ENCODE data around the gene UTS2R.

UTS2R gene

DNA sequence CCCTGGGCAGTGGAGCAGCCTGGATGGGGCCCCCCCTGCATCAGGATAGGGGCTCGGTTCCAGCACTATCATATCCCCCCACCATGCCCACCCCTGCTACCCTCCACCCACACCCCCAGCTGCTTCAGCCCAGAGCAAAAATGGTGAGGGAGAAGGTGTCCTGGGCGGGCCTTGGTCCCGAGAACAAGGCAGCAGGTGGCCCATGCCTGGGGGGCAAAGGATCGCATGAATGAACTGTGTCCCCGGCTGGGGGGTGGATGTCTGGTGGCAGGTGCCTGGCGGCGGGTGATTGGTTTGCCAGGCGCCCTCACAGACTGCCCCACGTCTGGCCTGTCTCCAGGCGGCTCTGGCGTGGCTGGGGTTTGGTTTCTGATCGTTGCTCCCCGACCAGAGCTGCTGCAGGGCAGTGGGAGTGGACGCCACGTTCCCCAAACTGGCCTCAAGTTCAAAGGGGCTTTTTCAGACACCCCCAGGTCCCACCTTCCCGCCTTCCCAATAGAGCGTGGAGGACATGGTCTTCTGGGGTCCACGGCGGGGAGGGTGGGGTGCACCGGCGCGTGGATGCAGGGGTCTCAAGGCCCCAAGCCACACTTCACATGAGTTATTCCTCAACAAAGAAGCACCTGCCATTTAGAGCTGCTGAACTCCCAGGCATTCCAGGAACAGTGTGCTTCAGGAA is 12.6 kb downstream of the UTS2R start:
- H3K27ac ChIP-seq (ENCODE audit: low read depth in 2 of 2, low read length in 2 of 2): no peak overlapping the region
- H3K4me1 ChIP-seq (ENCODE audit: control insufficient read depth in 2 of 2, insufficient read depth in 2 of 2, low read length in 2 of 2): peaks cover 5 to 19% of the 10 kb centered on the region in 2 donors
- no peaks in the 10 kb centered on the region for H3K9me3 ChIP-seq (ENCODE audit: control insufficient read depth in 2 of 2, low read length in 2 of 2)
- H3K4me3 ChIP-seq (ENCODE audit: low read length in 2 of 2): no peak overlapping the region
- peaks cover 23 to 40% of the 10 kb centered on the region in 2 donors for H3K27me3 ChIP-seq (ENCODE audit: control insufficient read depth in 2 of 2, insufficient read depth in 2 of 2, low read length in 2 of 2)
- no peaks in the 10 kb centered on the region for H3K36me3 ChIP-seq (ENCODE audit: control insufficient read depth in 2 of 2, insufficient read depth in 2 of 2, low read length in 2 of 2)
- H3K9ac ChIP-seq (ENCODE audit: low read depth in 1 of 2, low read length in 2 of 2): no peak overlapping the region

- no peak overlapping the region for H3K9ac ChIP-seq (ENCODE audit: low read depth in 1 of 2, low read length in 2 of 2)
- H3K36me3 ChIP-seq (ENCODE audit: control insufficient read depth in 2 of 2, insufficient read depth in 2 of 2, low read length in 2 of 2): no peaks in the 10 kb centered on the region
- no peaks in the 10 kb centered on the region for H3K9me3 ChIP-seq (ENCODE audit: control insufficient read depth in 2 of 2, low read length in 2 of 2)
- H3K27ac ChIP-seq (ENCODE audit: low read depth in 2 of 2, low read length in 2 of 2): no peak overlapping the region
- H3K4me3 ChIP-seq (ENCODE audit: low read length in 2 of 2): no peak overlapping the region
- peaks cover 23 to 40% of the 10 kb centered on the region in 2 donors for H3K27me3 ChIP-seq (ENCODE audit: control insufficient read depth in 2 of 2, insufficient read depth in 2 of 2, low read length in 2 of 2)
- H3K4me1 ChIP-seq (ENCODE audit: control insufficient read depth in 2 of 2, insufficient read depth in 2 of 2, low read length in 2 of 2): peaks cover 5 to 19% of the 10 kb centered on the region in 2 donors
Observed at GRCh38 chr17:82384730-82385481, 13.3 kb downstream of the UTS2R start.

DNA sequence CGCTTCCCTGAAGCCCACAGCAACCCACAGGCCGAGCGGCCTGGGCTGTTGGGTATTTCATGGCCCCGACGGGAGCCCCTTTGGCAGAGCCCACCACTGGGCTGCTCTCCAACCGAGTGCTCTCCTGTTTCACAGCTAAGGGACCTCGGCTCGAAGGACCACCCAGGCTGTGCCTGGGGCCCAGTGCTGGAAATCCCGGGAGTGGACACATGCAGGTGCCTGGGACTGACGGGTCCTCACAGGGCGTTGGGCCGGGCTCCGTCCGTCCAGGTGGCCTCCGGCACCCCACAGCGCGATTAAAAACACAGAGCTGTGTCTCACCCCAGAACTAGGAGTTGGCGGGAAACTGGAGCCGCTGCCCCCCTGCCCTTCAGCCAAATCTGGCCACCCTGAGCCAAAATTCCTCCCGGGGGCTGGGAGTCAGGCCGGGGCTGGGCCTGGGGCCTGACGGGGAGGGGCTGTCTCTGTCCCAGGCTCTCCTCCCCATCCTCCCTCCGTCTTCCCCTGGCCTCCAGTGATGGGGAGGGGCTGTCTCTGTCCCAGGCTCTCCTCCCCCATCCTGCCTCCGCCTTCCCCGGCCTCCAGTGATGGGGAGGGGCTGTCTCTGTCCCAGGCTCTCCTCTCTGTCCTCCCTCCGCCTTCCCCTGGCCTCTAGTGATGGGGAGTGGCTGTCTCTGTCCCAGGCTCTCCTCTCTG is 14.1 kb downstream of the UTS2R start:
- Histone ChIP-seq H3K4me3 (ENCODE audit: low read length in 2 of 2) (no peak overlapping the region), H3K27ac (ENCODE audit: low read depth in 2 of 2, low read length in 2 of 2) (no peak overlapping the region), H3K36me3 (ENCODE audit: control insufficient read depth in 2 of 2, insufficient read depth in 2 of 2, low read length in 2 of 2) (no peaks in the 10 kb centered on the region), H3K4me1 (ENCODE audit: control insufficient read depth in 2 of 2, insufficient read depth in 2 of 2, low read length in 2 of 2) (peaks cover 5 to 19% of the 10 kb centered on the region in 2 donors), H3K9me3 (ENCODE audit: control insufficient read depth in 2 of 2, low read length in 2 of 2) (no peaks in the 10 kb centered on the region), H3K27me3 (ENCODE audit: control insufficient read depth in 2 of 2, insufficient read depth in 2 of 2, low read length in 2 of 2) (peaks cover 23 to 40% of the 10 kb centered on the region in 2 donors), H3K9ac (ENCODE audit: low read depth in 1 of 2, low read length in 2 of 2) (no peak overlapping the region)

GRCh38 chr17:82386255-82386831 is 14.8 kb downstream of the UTS2R start:
- Histone ChIP-seq H3K36me3 (ENCODE audit: control insufficient read depth in 2 of 2, insufficient read depth in 2 of 2, low read length in 2 of 2) (no peaks in the 10 kb centered on the region), H3K27ac (ENCODE audit: low read depth in 2 of 2, low read length in 2 of 2) (no peak overlapping the region), H3K4me1 (ENCODE audit: control insufficient read depth in 2 of 2, insufficient read depth in 2 of 2, low read length in 2 of 2) (peaks cover 5 to 17% of the 10 kb centered on the region in 2 donors), H3K4me3 (ENCODE audit: low read length in 2 of 2) (no peak overlapping the region), H3K9ac (ENCODE audit: low read depth in 1 of 2, low read length in 2 of 2) (no peak overlapping the region), H3K9me3 (ENCODE audit: control insufficient read depth in 2 of 2, low read length in 2 of 2) (no peaks in the 10 kb centered on the region), H3K27me3 (ENCODE audit: control insufficient read depth in 2 of 2, insufficient read depth in 2 of 2, low read length in 2 of 2) (peaks cover 23 to 38% of the 10 kb centered on the region in 2 donors)

- Histone ChIP-seq H3K4me3 (ENCODE audit: low read length in 2 of 2) (no peak overlapping the region), H3K4me1 (ENCODE audit: control insufficient read depth in 2 of 2, insufficient read depth in 2 of 2, low read length in 2 of 2) (peaks cover 5 to 14% of the 10 kb centered on the region in 2 donors), H3K9me3 (ENCODE audit: control insufficient read depth in 2 of 2, low read length in 2 of 2) (no peaks in the 10 kb centered on the region), H3K27ac (ENCODE audit: low read depth in 2 of 2, low read length in 2 of 2) (no peak overlapping the region), H3K9ac (ENCODE audit: low read depth in 1 of 2, low read length in 2 of 2) (no peak overlapping the region), H3K36me3 (ENCODE audit: control insufficient read depth in 2 of 2, insufficient read depth in 2 of 2, low read length in 2 of 2) (peaks cover 0 to 4% of the 10 kb centered on the region in 2 donors), H3K27me3 (ENCODE audit: control insufficient read depth in 2 of 2, insufficient read depth in 2 of 2, low read length in 2 of 2) (peaks cover 23 to 35% of the 10 kb centered on the region in 2 donors)
Observed at GRCh38 chr17:82386881-82387704, 15.5 kb downstream of the UTS2R start.

- Histone ChIP-seq H3K9me3 (ENCODE audit: control insufficient read depth in 2 of 2, low read length in 2 of 2) (no peaks in the 10 kb centered on the region), H3K36me3 (ENCODE audit: control insufficient read depth in 2 of 2, insufficient read depth in 2 of 2, low read length in 2 of 2) (peaks cover 0 to 5% of the 10 kb centered on the region in 2 donors), H3K9ac (ENCODE audit: low read depth in 1 of 2, low read length in 2 of 2) (no peak overlapping the region), H3K4me1 (ENCODE audit: control insufficient read depth in 2 of 2, insufficient read depth in 2 of 2, low read length in 2 of 2) (peaks cover 5 to 14% of the 10 kb centered on the region in 2 donors), H3K27me3 (ENCODE audit: control insufficient read depth in 2 of 2, insufficient read depth in 2 of 2, low read length in 2 of 2) (peaks cover 23 to 35% of the 10 kb centered on the region in 2 donors), H3K27ac (ENCODE audit: low read depth in 2 of 2, low read length in 2 of 2) (no peak overlapping the region), H3K4me3 (ENCODE audit: low read length in 2 of 2) (no peak overlapping the region)
Observed at GRCh38 chr17:82387705-82388106, 16.1 kb downstream of the UTS2R start.

DNA sequence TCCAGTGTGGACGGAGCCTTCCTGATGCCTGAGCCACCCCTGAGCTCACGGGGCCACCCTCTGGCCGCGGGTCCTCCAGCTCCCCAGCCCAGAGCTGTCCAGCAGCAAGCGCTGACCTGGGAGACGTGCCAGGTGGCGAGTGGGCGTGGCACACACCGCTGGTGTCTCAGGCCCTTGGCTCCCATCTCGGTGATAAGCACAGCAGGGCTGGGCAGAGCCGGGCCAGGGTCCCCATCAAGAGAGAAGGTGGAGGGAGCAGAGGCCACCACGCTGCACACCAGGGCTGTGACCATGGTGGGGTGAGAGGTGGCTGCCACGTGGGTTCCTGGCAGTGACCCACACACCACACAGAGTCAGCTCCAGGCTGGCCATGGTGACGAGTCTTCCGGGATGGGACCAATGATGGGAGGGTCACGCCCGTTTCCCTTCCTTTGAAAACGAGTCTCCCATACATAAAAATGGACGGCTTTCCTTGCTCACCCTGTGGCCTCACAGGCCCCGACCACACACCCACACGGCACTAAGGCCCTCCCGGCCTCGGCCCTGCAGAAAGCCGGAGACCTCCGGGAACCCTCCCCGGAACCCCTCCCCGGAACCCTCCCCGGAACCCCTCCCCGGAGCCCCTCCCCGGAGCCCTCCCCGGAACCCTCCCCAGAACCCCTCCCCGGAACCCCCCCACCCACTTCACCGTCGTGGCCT is 16.8 kb downstream of the UTS2R start:
- H3K4me1 ChIP-seq (ENCODE audit: control insufficient read depth in 2 of 2, insufficient read depth in 2 of 2, low read length in 2 of 2): peaks cover 5 to 14% of the 10 kb centered on the region in 2 donors

GRCh38 chr17:82388922-82389283 is 17.3 kb downstream of the UTS2R start:
- Histone ChIP-seq H3K36me3 (ENCODE audit: control insufficient read depth in 2 of 2, insufficient read depth in 2 of 2, low read length in 2 of 2) (peaks cover 4 to 12% of the 10 kb centered on the region in 2 donors), H3K4me1 (ENCODE audit: control insufficient read depth in 2 of 2, insufficient read depth in 2 of 2, low read length in 2 of 2) (peaks cover 5 to 14% of the 10 kb centered on the region in 2 donors), H3K9ac (ENCODE audit: low read depth in 1 of 2, low read length in 2 of 2) (no peak overlapping the region), H3K4me3 (ENCODE audit: low read length in 2 of 2) (no peak overlapping the region), H3K9me3 (ENCODE audit: control insufficient read depth in 2 of 2, low read length in 2 of 2) (no peaks in the 10 kb centered on the region), H3K27ac (ENCODE audit: low read depth in 2 of 2, low read length in 2 of 2) (no peak overlapping the region), H3K27me3 (ENCODE audit: control insufficient read depth in 2 of 2, insufficient read depth in 2 of 2, low read length in 2 of 2) (peaks cover 19 to 35% of the 10 kb centered on the region in 2 donors)

More for the DNA sequence above, 16.8 kb downstream of the UTS2R start:
- Histone ChIP-seq H3K9ac (ENCODE audit: low read depth in 1 of 2, low read length in 2 of 2) (no peak overlapping the region), H3K27me3 (ENCODE audit: control insufficient read depth in 2 of 2, insufficient read depth in 2 of 2, low read length in 2 of 2) (peaks cover 23 to 35% of the 10 kb centered on the region in 2 donors), H3K9me3 (ENCODE audit: control insufficient read depth in 2 of 2, low read length in 2 of 2) (no peaks in the 10 kb centered on the region), H3K27ac (ENCODE audit: low read depth in 2 of 2, low read length in 2 of 2) (no peak overlapping the region), H3K4me3 (ENCODE audit: low read length in 2 of 2) (no peak overlapping the region), H3K36me3 (ENCODE audit: control insufficient read depth in 2 of 2, insufficient read depth in 2 of 2, low read length in 2 of 2) (peaks cover 4 to 8% of the 10 kb centered on the region in 2 donors)

GRCh38 chr17:82389379-82389778 is 17.8 kb downstream of the UTS2R start:
- Histone ChIP-seq H3K9ac (ENCODE audit: low read depth in 1 of 2, low read length in 2 of 2) (no peak overlapping the region), H3K9me3 (ENCODE audit: control insufficient read depth in 2 of 2, low read length in 2 of 2) (no peaks in the 10 kb centered on the region), H3K27ac (ENCODE audit: low read depth in 2 of 2, low read length in 2 of 2) (no peak overlapping the region), H3K27me3 (ENCODE audit: control insufficient read depth in 2 of 2, insufficient read depth in 2 of 2, low read length in 2 of 2) (peaks cover 19 to 35% of the 10 kb centered on the region in 2 donors), H3K4me3 (ENCODE audit: low read length in 2 of 2) (no peak overlapping the region), H3K4me1 (ENCODE audit: control insufficient read depth in 2 of 2, insufficient read depth in 2 of 2, low read length in 2 of 2) (peaks cover 5 to 13% of the 10 kb centered on the region in 2 donors), H3K36me3 (ENCODE audit: control insufficient read depth in 2 of 2, insufficient read depth in 2 of 2, low read length in 2 of 2) (peaks cover 4 to 15% of the 10 kb centered on the region in 2 donors)
